ENCODE results near the gene ZMIZ1.
"Not testable (repeated sequence)": the region's sequence is repeated elsewhere in the genome, so short reads cannot be mapped to it uniquely, and the experiment has no call there.

Gene ZMIZ1

DNA sequence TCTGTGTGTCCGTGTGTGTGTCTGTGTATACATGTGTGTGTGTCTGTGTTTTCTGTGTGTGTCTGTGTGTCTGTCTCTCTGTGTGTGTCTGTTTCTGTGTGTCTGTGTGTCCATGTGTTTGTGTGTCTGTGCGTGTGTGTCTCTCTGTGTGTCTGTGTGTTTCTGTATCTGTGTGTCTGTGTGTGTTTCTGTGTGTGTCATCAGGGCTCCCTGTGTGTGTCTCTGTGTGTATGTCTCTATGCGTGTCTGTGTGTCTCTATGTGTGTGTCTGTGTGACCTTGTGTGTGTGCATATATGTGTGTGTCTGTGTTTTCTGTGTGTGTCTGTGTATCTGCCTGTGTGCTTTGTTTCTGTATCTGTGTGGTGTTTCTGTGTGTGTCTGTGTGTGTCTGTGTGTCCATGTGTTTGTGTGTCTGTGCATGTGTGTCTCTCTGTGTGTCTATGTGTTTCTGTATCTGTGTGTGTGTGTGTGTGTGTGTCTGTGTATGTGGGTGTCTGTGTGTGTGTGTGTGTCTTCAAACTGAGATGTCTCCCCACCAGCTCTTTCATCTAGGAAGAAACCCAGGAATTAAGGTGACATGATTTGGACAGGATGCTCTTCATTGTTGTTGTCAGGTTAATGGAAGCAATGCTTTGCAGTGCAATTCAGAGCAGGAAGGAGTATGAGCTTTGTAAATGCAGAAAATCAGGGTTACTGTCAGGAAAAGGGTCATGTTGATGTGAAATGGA lies 257.8 kb downstream of the ZMIZ1 start:
- intact Hi-C loops (cut with micrococcal nuclease), result no loop called here
- H3K4me3 Mint-ChIP-seq, result no peak overlapping the region
- H3K27me3 Mint-ChIP-seq, result peaks cover 6% of the 10 kb centered on the region
- H3K9me3 Mint-ChIP-seq, result no peaks in the 10 kb centered on the region
- H3K36me3 Mint-ChIP-seq (ENCODE audit: low read depth), result no peaks in the 10 kb centered on the region
- H3K27ac Mint-ChIP-seq, result no peak overlapping the region
- H3K4me1 Mint-ChIP-seq (ENCODE audit: low read depth), result peaks cover 25% of the 10 kb centered on the region

GRCh38 chr10:79327090-79327457 lies 258.3 kb downstream of the ZMIZ1 start:
- Mint-ChIP-seq H3K9me3 (no peaks in the 10 kb centered on the region), H3K27ac (no peak overlapping the region), H3K4me1 (ENCODE audit: low read depth) (peaks cover 31% of the 10 kb centered on the region), H3K4me3 (no peak overlapping the region), H3K27me3 (peaks cover 6% of the 10 kb centered on the region), H3K36me3 (ENCODE audit: low read depth) (no peaks in the 10 kb centered on the region)
- intact Hi-C loops (cut with micrococcal nuclease), result no loop called here

DNA sequence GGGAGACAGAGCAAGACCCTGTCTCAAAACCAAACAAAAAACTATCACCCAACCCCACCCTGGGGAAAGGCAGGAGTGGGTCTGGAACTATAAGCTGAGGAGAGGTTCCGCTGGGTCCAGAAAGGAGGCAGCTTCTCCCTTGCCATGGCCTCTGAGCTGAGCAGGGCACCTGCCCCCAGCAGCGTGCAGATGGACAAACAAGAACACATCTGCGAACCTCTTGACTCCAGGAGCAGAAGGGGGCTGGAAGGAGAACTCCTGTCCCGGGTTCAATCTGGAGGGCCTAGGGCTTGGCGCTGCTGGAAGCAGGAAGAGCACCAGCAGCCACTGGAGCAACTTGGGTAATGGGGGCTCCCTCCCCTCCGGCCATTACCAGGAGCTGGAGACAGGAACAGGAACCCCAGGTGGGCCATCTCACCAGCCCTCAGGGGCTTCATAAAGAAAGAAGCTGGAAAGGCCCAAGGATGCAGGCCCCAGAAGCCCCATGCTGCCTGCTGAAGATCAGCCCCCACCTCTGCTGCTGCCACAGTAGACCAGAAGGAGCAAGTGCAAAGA lies 259.5 kb downstream of the ZMIZ1 start:
- no peaks in the 10 kb centered on the region for H3K9me3 Mint-ChIP-seq
- H3K27ac Mint-ChIP-seq, result peak overlapping the region; percentile 0
- intact Hi-C loops (cut with micrococcal nuclease), result no loop called here
- H3K36me3 Mint-ChIP-seq (ENCODE audit: low read depth), result no peaks in the 10 kb centered on the region
- H3K4me3 Mint-ChIP-seq, result no peak overlapping the region
- H3K4me1 Mint-ChIP-seq (ENCODE audit: low read depth), result peaks cover 23% of the 10 kb centered on the region
- H3K27me3 Mint-ChIP-seq, result peaks cover 6% of the 10 kb centered on the region

- intact Hi-C loops (cut with micrococcal nuclease), result no loop called here
- H3K36me3 Mint-ChIP-seq (ENCODE audit: low read depth), result no peaks in the 10 kb centered on the region
- H3K9me3 Mint-ChIP-seq, result no peaks in the 10 kb centered on the region
- peaks cover 6% of the 10 kb centered on the region for H3K27me3 Mint-ChIP-seq
- no peak overlapping the region for H3K4me3 Mint-ChIP-seq
- H3K4me1 Mint-ChIP-seq (ENCODE audit: low read depth), result peaks cover 20% of the 10 kb centered on the region
- H3K27ac Mint-ChIP-seq, result peak overlapping the region; percentile 0
These were observed 260.2 kb downstream of the ZMIZ1 start for GRCh38 chr10:79328737-79329504.

GRCh38 chr10:79329529-79329928 lies 260.8 kb downstream of the ZMIZ1 start:
- intact Hi-C loops (cut with micrococcal nuclease), result no loop called here
- H3K27ac Mint-ChIP-seq, result peak overlapping the region; percentile 0
- H3K27me3 Mint-ChIP-seq, result peaks cover 6% of the 10 kb centered on the region
- no peaks in the 10 kb centered on the region for H3K9me3 Mint-ChIP-seq
- no peaks in the 10 kb centered on the region for H3K36me3 Mint-ChIP-seq (ENCODE audit: low read depth)
- H3K4me1 Mint-ChIP-seq (ENCODE audit: low read depth), result peaks cover 24% of the 10 kb centered on the region
- H3K4me3 Mint-ChIP-seq, result no peak overlapping the region

- intact Hi-C loops (cut with micrococcal nuclease), result no loop called here
- H3K27ac Mint-ChIP-seq, result peak overlapping the region; percentile 83
- peaks cover 32% of the 10 kb centered on the region for H3K4me1 Mint-ChIP-seq (ENCODE audit: low read depth)
- H3K9me3 Mint-ChIP-seq, result no peaks in the 10 kb centered on the region
- no peaks in the 10 kb centered on the region for H3K36me3 Mint-ChIP-seq (ENCODE audit: low read depth)
- H3K27me3 Mint-ChIP-seq, result peaks cover 4% of the 10 kb centered on the region
- no peak overlapping the region for H3K4me3 Mint-ChIP-seq
These were observed 262.5 kb downstream of the ZMIZ1 start for GRCh38 chr10:79331226-79331625.

GRCh38 chr10:79331709-79332108 lies 262.9 kb downstream of the ZMIZ1 start:
- intact Hi-C loops (cut with micrococcal nuclease), result no loop called here
- Mint-ChIP-seq H3K36me3 (ENCODE audit: low read depth) (no peaks in the 10 kb centered on the region), H3K27me3 (peaks cover 5% of the 10 kb centered on the region), H3K9me3 (no peaks in the 10 kb centered on the region), H3K4me1 (ENCODE audit: low read depth) (peaks cover 37% of the 10 kb centered on the region), H3K4me3 (no peak overlapping the region), H3K27ac (peak overlapping the region; percentile 83)

DNA sequence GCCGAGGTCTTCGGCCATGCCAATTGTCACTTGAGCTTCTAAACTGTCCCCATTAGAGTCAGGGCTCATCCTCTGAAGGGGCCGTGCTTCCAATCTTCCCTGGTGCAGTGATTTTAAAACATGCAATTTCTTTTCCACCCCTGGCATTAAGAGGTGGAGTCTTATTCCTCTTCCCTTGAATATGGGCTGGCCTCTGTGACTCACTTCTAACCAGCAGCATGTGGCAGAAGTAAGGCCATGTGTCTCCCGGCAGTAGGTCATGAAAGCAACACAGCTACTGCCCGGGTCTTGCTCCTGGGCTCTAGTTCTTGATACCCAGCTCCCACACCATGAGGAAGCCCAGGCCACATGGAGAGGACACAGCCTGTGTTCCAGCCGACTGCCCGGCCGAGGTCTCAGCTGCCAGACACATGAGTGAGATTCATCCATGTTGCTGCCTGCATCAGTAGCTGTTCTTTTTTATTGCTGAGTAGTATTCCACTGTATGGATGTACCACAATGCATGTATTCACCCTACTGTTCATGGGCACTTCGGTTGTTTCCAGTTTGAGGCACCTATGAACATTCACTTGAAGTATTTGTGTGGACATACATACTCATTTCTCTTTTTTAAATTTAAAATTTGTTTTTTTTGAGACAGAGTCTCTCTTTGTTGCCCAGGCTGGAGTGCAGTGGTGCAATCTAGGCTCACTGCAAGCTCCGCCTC lies 264.0 kb downstream of the ZMIZ1 start:
- H3K27me3 Mint-ChIP-seq; H3K9me3 Mint-ChIP-seq; intact Hi-C loops (cut with micrococcal nuclease); H3K36me3 Mint-ChIP-seq (ENCODE audit: low read depth); H3K4me3 Mint-ChIP-seq: not testable (repeated sequence)
- H3K27ac Mint-ChIP-seq, result peak overlapping the region; percentile 83
- peaks cover 45% of the 10 kb centered on the region for H3K4me1 Mint-ChIP-seq (ENCODE audit: low read depth)

- Mint-ChIP-seq H3K9me3 (no peaks in the 10 kb centered on the region), H3K27ac (peak overlapping the region; percentile 78), H3K27me3 (peaks cover 1% of the 10 kb centered on the region), H3K4me1 (ENCODE audit: low read depth) (peaks cover 47% of the 10 kb centered on the region), H3K36me3 (ENCODE audit: low read depth) (no peaks in the 10 kb centered on the region), H3K4me3 (no peak overlapping the region)
- intact Hi-C loops (cut with micrococcal nuclease), result no loop called here
These were observed 264.7 kb downstream of the ZMIZ1 start for GRCh38 chr10:79333513-79333912.

DNA sequence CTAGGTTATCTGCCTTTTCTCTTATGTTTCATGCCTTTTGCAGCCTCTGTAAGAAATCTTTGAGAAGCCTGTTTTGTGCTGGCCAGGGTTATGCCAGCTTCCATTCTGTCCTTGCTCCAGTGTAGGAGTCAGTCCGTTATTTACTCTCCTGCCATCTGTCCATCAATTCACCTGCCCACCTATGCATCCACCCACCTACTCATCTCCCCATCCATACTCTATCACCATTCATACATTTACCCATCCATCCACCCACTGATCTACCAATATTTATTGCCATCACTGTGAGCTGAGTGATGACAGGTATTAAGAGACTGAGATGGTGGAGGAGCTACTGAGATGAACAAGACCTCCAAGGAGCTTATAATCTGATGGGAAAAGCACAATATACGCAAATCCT lies 265.8 kb downstream of the ZMIZ1 start:
- H3K9me3 Mint-ChIP-seq, result no peaks in the 10 kb centered on the region
- peak overlapping the region; percentile 78 for H3K27ac Mint-ChIP-seq

DNA sequence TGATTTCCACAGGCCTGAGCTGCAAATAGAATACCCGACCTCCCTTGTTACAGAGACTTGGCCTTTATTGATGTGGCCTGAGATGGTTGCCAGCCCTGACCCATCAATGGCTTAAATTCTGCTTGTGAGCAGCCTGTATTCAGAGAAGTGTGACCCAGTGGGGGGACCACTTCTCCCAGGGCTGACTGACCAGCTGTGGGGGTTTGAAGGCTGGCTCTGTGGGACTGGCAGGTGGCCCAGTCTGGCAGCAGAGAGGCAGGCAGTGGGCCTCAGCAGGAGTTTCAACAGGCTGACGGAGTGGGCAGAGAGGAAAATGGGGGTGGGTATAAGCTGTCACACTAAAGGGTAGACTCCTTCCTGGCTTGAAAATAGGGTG lies 266.3 kb downstream of the ZMIZ1 start:
- H3K4me1 Mint-ChIP-seq (ENCODE audit: low read depth), result peaks cover 43% of the 10 kb centered on the region
- no peaks in the 10 kb centered on the region for H3K36me3 Mint-ChIP-seq (ENCODE audit: low read depth)
- peak overlapping the region; percentile 78 for H3K27ac Mint-ChIP-seq
- H3K9me3 Mint-ChIP-seq, result no peaks in the 10 kb centered on the region
- peaks cover 3% of the 10 kb centered on the region for H3K27me3 Mint-ChIP-seq
- H3K4me3 Mint-ChIP-seq, result no peak overlapping the region
- intact Hi-C loops (cut with micrococcal nuclease), result no loop called here

More for the DNA sequence above, 265.8 kb downstream of the ZMIZ1 start:
- peaks cover 3% of the 10 kb centered on the region for H3K27me3 Mint-ChIP-seq
- no peak overlapping the region for H3K4me3 Mint-ChIP-seq
- H3K4me1 Mint-ChIP-seq (ENCODE audit: low read depth), result peaks cover 43% of the 10 kb centered on the region
- H3K36me3 Mint-ChIP-seq (ENCODE audit: low read depth), result no peaks in the 10 kb centered on the region
- intact Hi-C loops (cut with micrococcal nuclease), result no loop called here

- Mint-ChIP-seq H3K9me3 (no peaks in the 10 kb centered on the region), H3K4me1 (ENCODE audit: low read depth) (peaks cover 43% of the 10 kb centered on the region), H3K27me3 (peaks cover 3% of the 10 kb centered on the region), H3K36me3 (ENCODE audit: low read depth) (no peaks in the 10 kb centered on the region), H3K27ac (peak overlapping the region; percentile 78), H3K4me3 (no peak overlapping the region)
- intact Hi-C loops (cut with micrococcal nuclease), result no loop called here
These were observed 266.9 kb downstream of the ZMIZ1 start for GRCh38 chr10:79335470-79336235.

DNA sequence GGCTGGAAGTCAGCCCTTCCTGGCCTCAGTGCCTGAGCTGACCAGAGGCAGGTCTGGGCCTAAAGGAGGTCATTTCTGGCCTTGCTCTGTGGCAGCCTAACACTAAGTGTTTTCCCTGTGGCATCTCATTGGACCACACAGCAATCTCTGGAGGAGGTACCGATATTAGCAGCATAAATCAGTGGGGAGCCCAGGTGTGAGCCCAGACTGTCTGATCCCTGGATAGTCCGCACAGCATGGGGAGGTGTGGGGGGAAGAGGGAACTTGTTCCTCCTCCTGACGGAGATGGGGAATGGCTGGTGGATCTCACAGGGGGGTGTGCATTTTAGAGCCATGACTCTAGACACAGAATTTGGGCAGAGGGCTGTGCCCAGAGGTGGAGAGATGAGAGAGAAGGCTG lies 267.5 kb downstream of the ZMIZ1 start:
- H3K4me1 Mint-ChIP-seq (ENCODE audit: low read depth), result peaks cover 38% of the 10 kb centered on the region
- peak overlapping the region; percentile 78 for H3K27ac Mint-ChIP-seq
- peaks cover 3% of the 10 kb centered on the region for H3K27me3 Mint-ChIP-seq
- no peaks in the 10 kb centered on the region for H3K36me3 Mint-ChIP-seq (ENCODE audit: low read depth)
- no peak overlapping the region for H3K4me3 Mint-ChIP-seq
- intact Hi-C loops (cut with micrococcal nuclease), result no loop called here
- H3K9me3 Mint-ChIP-seq, result no peaks in the 10 kb centered on the region

All from dendritic cell treated with granulocyte-macrophage colony-stimulating factor and Interleukin-4, amounts not matched to agents 40 ng/mL and 50 ng/mL, for 4 days (primary cell).